Esophagus squamous epithelium (tissue), 5 donors: ENCODE data around the gene SLC35F4. TPM values are rescaled to one million over a fixed set of nuclear protein-coding genes. Genes with fewer than 3 reads are reported as not detected.

Source experiments
- DNase-seq: peaks from one replicate; lab custom pipeline; 2025; lab: John Stamatoyannopoulos, UW
- H3K27ac ChIP-seq, 4 donors: fragments of 200-600 bp; sonication (generic); one replicate each; pipeline ENCODE4 v1.5.1; 2016 to 2019; ENCODE audit warnings: mild to moderate bottlenecking in 1 of 4
- H3K27me3 ChIP-seq, 4 donors: fragments of 200-600 bp; sonication (generic); 1 replicate in 3 of 4; 2 replicates in 1 of 4; pipeline versions ENCODE4 v1.5.1 to v1.6.0; 2017 to 2021; ENCODE audit warnings: antibody characterized with exemption in 1 of 4
- H3K36me3 ChIP-seq, 3 donors: fragments of 200-600 bp; sonication (generic); one replicate each; pipeline ENCODE4 v1.5.1; 2016 to 2019
- H3K4me1 ChIP-seq, 3 donors: fragments of 200-600 bp; sonication (generic); one replicate each; pipeline ENCODE4 v1.5.1; 2017 to 2019
- H3K4me3 ChIP-seq, 4 donors: fragments of 200-600 bp; sonication (generic); 1 replicate in 3 of 4; 2 replicates in 1 of 4; pipeline ENCODE4 v1.5.1; 2016 to 2019; ENCODE audit warnings: mild to moderate bottlenecking in 2 of 4, moderate library complexity in 1 of 4
- H3K9me3 ChIP-seq, 3 donors: fragments of 200-600 bp; sonication (generic); one replicate each; pipeline ENCODE4 v1.5.1; 2016 to 2019
- CTCF ChIP-seq, 6 experiments: fragments of 450-650 bp in 4 of 6; fragments of 200-600 bp in 2 of 6; sonication (generic) in 2 of 6; IDR thresholded peaks; one replicate each; pipeline ENCODE4 v1.5.1; 2016 to 2019; ENCODE audit warnings: antibody characterized with exemption in 6 of 6, mild to moderate bottlenecking in 4 of 6, moderate library complexity in 4 of 6
- POLR2A ChIP-seq, 4 donors: fragments of 450-650 bp; IDR thresholded peaks; one replicate each; pipeline ENCODE4 v1.6.1; 2017; ENCODE audit warnings: antibody characterized with exemption in 4 of 4, mild to moderate bottlenecking in 4 of 4, moderate library complexity in 3 of 4
- WGBS, 2 donors: methylation state at CpG; one replicate each; pipeline ENCODE4 v1.1.5; 2018; 5-methylcytosine and 5-hydroxymethylcytosine counted together
- intact Hi-C: fragments of 100-400 bp; cut with DNase I; formaldehyde crosslinking; loops from one replicate; pipeline ENCODE4 v1.15.0; 2022
- total RNA-seq, 4 donors: library from RNA; depleted of rRNA; stranded (reverse); fragments of >200 nt; gene quantifications; one replicate each; pipeline ENCODE4 v1.1.0, GENCODE V29; 2016
- donor health status: DM: yes; HTN: yes; CAD: no.

SLC35F4 gene
- total RNA-seq, 4 donors from 2014 or later = not detected

DNA sequence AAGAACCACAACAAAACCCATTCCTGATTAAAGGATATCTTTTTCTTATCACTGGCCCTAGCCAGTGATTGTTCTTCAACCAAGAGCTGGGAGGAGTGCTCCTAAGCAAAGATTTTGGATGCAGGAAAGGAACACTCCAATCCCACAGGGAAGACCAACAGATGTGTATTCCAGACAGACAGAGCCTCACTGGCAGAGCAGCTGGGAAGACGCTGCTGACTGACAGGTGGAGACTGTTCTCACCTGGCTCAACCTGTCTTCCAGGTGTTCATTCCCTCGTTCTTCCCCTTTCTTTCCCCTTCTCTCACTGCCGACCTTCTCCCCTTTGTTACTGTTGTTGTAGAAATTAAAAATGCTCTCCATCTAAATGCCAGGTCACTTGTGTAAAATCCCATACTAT, 282.5 kb downstream of the SLC35F4 start:
- no peak for DNase-seq
- peaks cover 0 to 5% (median 0%) of the 10 kb centered on the region in 3 donors for H3K9me3 ChIP-seq
- intact Hi-C loops = no loop called here
- H3K4me1 ChIP-seq = no peaks in the 10 kb centered on the region
- H3K27me3 ChIP-seq = no peaks in the 10 kb centered on the region
- 36 to 69% methylated on average over 3 of the region's 3 CpGs for whole genome bisulfite sequencing, 2 donors
- H3K27ac ChIP-seq = no peak overlapping the region
- no peaks in the 10 kb centered on the region for H3K36me3 ChIP-seq
- no peak overlapping the region for H3K4me3 ChIP-seq
- no peak for TF ChIP-seq CTCF (IDR thresholded peaks at IDR 0.05)
- TF ChIP-seq POLR2A (IDR thresholded peaks at IDR 0.05) = no peak

GRCh38 chr14:57582746-57583145, 283.1 kb downstream of the SLC35F4 start:
- H3K9me3 ChIP-seq = peaks cover 0 to 5% (median 0%) of the 10 kb centered on the region in 3 donors
- TF ChIP-seq POLR2A (IDR thresholded peaks at IDR 0.05) = no peak
- TF ChIP-seq CTCF (IDR thresholded peaks at IDR 0.05) = no peak
- H3K4me3 ChIP-seq = no peak overlapping the region
- intact Hi-C loops = no loop called here
- no peak overlapping the region for H3K27ac ChIP-seq
- H3K27me3 ChIP-seq = no peaks in the 10 kb centered on the region
- 32 to 42% methylated on average over 2 of the region's 2 CpGs for WGBS, 2 donors
- H3K36me3 ChIP-seq = no peaks in the 10 kb centered on the region
- DNase-seq = no peak
- no peaks in the 10 kb centered on the region for H3K4me1 ChIP-seq

DNA sequence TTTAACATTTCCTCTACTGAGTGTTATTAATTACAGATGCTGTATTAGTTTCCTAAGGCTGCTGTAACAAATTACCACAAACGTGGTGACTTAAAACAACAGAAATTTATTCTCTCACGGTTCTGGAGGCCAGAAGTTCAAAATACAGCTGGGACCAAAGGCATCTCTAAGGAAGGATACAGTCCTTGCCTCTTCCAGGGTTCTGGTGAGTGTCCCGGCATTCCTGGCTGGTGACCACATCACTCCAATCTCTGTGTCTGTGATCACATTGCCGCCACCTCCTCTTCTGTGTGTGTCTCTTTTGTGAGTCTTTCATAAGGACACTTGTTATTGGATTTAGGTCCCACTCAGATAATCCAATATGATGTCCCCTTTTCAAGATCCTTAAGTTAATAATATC, 287.1 kb downstream of the SLC35F4 start:
- H3K27ac ChIP-seq = no peak overlapping the region
- no peaks in the 10 kb centered on the region for H3K36me3 ChIP-seq

GRCh38 chr14:57576498-57576897, 289.4 kb downstream of the SLC35F4 start:
- no peaks in the 10 kb centered on the region for H3K4me1 ChIP-seq
- TF ChIP-seq CTCF (IDR thresholded peaks at IDR 0.05) = no peak
- TF ChIP-seq POLR2A (IDR thresholded peaks at IDR 0.05) = no peak
- no peak for DNase-seq

More for the DNA sequence above, 287.1 kb downstream of the SLC35F4 start:
- H3K4me1 ChIP-seq = no peaks in the 10 kb centered on the region
- no peak overlapping the region for H3K4me3 ChIP-seq
- no peak for DNase-seq
- intact Hi-C loops = no loop called here
- H3K9me3 ChIP-seq = no peaks in the 10 kb centered on the region
- WGBS, 2 donors = 63 to 72% methylated on average over 4 of the region's 4 CpGs
- no peaks in the 10 kb centered on the region for H3K27me3 ChIP-seq
- TF ChIP-seq CTCF (IDR thresholded peaks at IDR 0.05) = no peak
- TF ChIP-seq POLR2A (IDR thresholded peaks at IDR 0.05) = no peak

DNA sequence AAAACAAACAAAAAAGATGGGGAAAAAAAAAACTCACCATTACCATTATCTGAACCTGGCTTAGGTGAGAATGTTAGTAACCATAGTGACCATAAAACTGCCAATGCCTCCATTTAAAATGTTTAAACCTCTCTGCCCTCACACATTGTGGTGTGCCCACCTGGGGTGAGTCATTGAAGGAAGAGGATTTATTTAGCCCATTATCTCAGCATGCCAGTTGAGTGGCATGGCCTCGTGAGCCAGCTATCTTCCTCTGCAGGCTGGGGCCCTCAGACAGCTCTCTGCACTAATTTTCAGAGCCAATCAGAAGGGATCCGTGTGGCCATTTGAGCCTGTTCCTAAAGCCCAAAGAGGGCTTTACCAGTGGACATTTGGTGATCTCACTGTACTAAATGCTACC, 290.4 kb downstream of the SLC35F4 start:
- WGBS, 2 donors = 50 to 53% methylated on average over 1 to 2 of the region's 2 CpGs
- DNase-seq = no peak
- no peaks in the 10 kb centered on the region for H3K4me1 ChIP-seq
- H3K27me3 ChIP-seq = no peaks in the 10 kb centered on the region
- intact Hi-C loops = no loop called here
- no peak overlapping the region for H3K27ac ChIP-seq
- H3K9me3 ChIP-seq = no peaks in the 10 kb centered on the region
- H3K36me3 ChIP-seq = no peaks in the 10 kb centered on the region
- TF ChIP-seq POLR2A (IDR thresholded peaks at IDR 0.05) = no peak
- no peak for TF ChIP-seq CTCF (IDR thresholded peaks at IDR 0.05)
- no peak overlapping the region for H3K4me3 ChIP-seq

More at GRCh38 chr14:57576498-57576897, 289.4 kb downstream of the SLC35F4 start:
- Histone ChIP-seq H3K9me3 (no peaks in the 10 kb centered on the region), H3K36me3 (no peaks in the 10 kb centered on the region), H3K27ac (no peak overlapping the region), H3K4me3 (no peak overlapping the region), H3K27me3 (no peaks in the 10 kb centered on the region)
- WGBS, 2 donors = 70 to 76% methylated on average over 1 of the region's 1 CpG
- intact Hi-C loops = no loop called here
